GOT3 (cell line): Measurements from ENCODE around the gene POLDIP2.

Experiments
- DNase-seq: peaks from one replicate; lab custom pipeline; 2025; ENCODE audit warnings: mixed read lengths; lab: John Stamatoyannopoulos, UW

Gene POLDIP2

GRCh38 chr17:28335959-28336871 is 21.1 kb downstream of the POLDIP2 start:
- no peak for DNase-seq

- DNase-seq = peak; percentile 97
Measured at GRCh38 chr17:28335201-28335958, 21.9 kb downstream of the POLDIP2 start, which contains the start of the genes IFT20 and TNFAIP1. Gene IFT20, minus strand, starts transcription at chr17:28335472. Its CDS starts 3,487 bp downstream, at chr17:28331985. Gene TNFAIP1, plus strand, starts transcription at chr17:28335761. Its CDS starts 3,761 bp downstream, at chr17:28339522.

GRCh38 chr17:28334666-28335200 is 22.6 kb downstream of the POLDIP2 start:
- no peak for DNase-seq

DNA sequence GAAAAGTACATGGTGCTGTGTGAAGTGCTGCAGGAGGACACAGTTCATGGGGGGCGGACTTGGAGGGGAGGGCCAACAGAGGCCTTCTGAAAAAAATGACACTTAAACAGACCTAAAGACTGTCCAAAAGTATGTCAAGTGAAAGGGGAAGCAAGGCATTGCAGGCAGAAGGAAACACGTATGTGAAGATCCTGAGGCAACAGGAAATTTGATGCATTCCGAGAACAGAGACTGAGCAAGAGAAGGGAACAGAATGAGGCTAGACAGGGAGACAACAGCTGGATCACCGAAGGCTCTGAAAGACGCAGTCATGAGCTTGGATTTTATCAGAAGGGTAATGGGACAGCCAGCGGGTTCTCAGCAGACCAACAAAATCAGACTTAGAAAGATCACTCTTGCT is 23.2 kb downstream of the POLDIP2 start:
- no peak for DNase-seq

- no peak for DNase-seq
Measured at GRCh38 chr17:28333083-28333746, 24.1 kb downstream of the POLDIP2 start.

- DNase-seq = no peak
Measured at GRCh38 chr17:28331891-28332420, 25.4 kb downstream of the POLDIP2 start.

DNA sequence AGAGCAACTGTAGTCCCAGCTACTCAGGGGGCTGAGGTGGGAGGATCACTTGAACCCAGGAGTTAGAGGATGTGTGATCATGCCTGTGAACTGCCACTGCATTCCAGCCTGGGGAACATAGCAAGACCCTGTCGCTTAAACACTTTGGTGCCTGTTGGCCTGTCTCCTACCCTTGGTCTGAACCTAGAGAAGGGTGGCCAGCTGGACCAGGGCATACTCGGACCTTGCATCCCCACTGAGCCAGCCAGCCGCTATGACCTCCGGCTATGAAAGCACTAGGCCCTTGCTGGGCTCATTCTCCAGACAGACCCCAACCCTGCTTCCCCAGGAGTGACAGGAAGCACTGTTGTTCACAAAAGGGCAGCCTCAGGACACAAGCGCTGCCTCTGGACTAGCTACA is 26.7 kb downstream of the POLDIP2 start:
- DNase-seq = no peak

DNA sequence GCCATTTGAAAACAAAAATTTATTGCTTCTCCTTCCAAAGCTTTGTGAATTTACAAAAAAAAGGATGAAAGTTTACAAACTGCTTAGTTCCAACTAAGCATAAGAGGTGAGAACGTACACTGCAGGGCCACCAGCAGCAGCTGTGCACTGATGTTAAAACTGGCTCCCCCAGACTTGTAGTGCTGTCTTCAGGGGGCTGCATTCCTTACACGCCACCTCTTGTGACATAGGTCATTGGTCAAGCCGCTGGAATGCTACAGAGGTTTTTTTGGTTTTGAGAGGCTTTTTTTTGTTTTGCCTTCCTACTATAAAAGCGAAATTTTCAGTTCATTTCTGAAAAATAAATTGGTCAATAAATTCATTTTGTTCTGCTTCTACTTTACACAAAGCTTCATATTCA is 29.0 kb downstream of the POLDIP2 start:
- no peak for DNase-seq

- no peak for DNase-seq
Measured at GRCh38 chr17:28327709-28328108, 29.6 kb downstream of the POLDIP2 start.

GRCh38 chr17:28327031-28327607 is 30.2 kb downstream of the POLDIP2 start:
- DNase-seq = no peak

- DNase-seq = no peak
Measured at GRCh38 chr17:28326114-28326513, 31.2 kb downstream of the POLDIP2 start.

DNA sequence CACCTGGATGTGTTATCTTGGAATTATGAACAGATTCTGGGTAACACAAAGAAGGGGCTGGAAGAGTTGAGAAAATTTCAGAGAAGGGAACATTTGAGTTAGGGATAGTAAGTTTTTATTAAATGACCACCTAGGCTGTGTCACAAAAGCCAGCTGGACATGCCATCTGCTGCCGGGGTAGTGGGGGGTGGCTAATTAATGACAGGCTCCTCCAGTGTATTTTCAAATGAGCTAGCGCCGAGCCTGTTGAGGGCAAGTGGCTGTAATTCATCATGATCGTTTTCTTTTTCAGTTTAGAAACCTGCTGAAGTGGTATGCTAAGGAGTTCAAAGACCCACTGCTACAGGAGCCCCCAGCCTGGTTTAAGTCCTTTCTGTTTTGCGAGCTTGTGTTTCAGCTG is 32.1 kb downstream of the POLDIP2 start:
- no peak for DNase-seq

GRCh38 chr17:28324781-28325180 is 32.5 kb downstream of the POLDIP2 start:
- DNase-seq = no peak

DNA sequence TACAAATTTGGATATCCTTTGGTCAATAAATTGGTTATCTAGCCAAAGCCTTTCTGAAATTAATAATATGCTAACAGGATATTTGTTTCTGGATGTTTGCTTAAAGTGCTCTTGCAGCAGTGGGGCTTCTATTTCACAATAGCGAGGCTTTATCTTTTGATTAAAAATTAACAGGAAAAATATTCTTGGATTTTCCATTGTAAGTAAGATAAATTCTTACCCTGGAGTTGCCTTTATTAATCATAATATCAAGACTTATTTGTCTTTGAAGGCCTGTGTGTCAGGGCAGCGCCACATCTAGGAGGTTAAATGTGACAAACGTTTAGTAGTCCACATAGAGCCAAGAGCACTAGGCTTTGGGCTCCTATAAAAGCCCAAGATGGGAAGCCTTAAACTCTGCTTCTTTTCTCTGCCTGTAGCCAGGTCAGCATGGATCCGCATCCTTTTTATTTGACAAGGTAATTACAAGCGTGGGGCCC is 33.0 kb downstream of the POLDIP2 start:
- DNase-seq = no peak

GRCh38 chr17:28320215-28321061 is 36.9 kb downstream of the POLDIP2 start:
- DNase-seq = no peak

- no peak for DNase-seq
Measured at GRCh38 chr17:28319598-28319935, 37.8 kb downstream of the POLDIP2 start.

- DNase-seq = peak; percentile 90
Measured at GRCh38 chr17:28318759-28319597, 38.3 kb downstream of the POLDIP2 start, which contains the start of gene TMEM97. Gene TMEM97, plus strand, starts transcription at chr17:28319200. Its CDS starts 40 bp downstream, at chr17:28319240.

DNA sequence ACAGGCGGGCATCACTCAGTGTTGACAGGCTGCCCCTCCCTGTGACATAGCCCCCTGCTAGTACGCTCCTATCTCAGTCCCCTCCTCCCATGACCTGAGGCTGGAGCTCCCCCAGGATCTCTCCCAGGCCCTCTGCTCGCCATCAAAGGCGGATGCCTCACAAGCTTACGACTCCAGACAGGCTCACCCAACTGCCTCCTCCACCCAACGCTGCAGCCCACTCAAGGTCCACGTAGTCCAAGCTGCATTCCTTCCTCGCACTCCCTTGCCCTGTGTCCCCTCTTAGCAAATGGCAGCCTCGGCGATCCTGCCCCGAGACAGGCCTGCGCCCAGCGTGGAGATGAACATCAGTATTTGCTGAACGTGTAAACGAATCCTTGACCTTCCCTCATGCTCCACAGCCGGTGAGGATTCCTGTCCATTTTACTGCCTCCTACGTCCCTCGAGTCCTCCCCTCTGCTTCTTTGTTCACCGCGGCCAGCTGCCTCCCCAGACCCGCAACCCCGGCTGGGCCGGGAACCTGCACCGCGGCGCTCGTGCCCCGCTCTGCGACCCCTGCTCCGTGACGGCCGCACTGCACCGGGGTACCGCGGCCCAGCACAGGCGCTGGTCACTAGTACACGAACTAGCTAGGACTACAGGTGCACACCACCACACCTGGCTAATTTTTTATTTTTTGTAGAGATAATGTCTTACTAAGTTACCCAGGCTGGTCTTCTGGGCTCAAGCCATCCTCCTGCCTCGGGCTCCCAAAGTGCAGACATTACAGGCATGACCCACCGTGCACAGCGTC is 39.2 kb downstream of the POLDIP2 start:
- no peak for DNase-seq
